H1 (cell line): ENCODE results near the gene ISCA2. TPM values are rescaled to one million over a fixed set of nuclear protein-coding genes. Genes with fewer than 3 reads are reported as not detected.

Source experiments
- CTCF ChIA-PET: fragments of 300-600 bp; sonication (Branson Sonifier 250); formaldehyde crosslinking; loops from one replicate; lab custom pipeline; 2021; ENCODE audit not compliant: partially characterized antibody; lab: Charles Lee
- POLR2A ChIA-PET: fragments of 300-600 bp; sonication (Branson Sonifier 250); formaldehyde crosslinking; loops from one replicate; lab custom pipeline; 2021; ENCODE audit warnings: inconsistent platforms; ENCODE audit not compliant: partially characterized antibody; lab: Charles Lee
- DNase-seq, 2 experiments: peaks; one replicate each; pipeline versions ENCODE4 v3.0.0 to v3.0.0-alpha.2; 2010 to 2022; ENCODE audit warnings: low spot score in 2 of 2, low read depth in 1 of 2, mixed read lengths in 1 of 2
- FAIRE-seq: peaks from 2 replicates; lab custom pipeline; 2011; peaks lifted over from hg19 to GRCh38; lab: Jason Lieb, UNC
- H2AFZ ChIP-seq: 2 replicates; pipeline ENCODE4 v1.8.1; 2012; ENCODE audit warnings: low read length, inconsistent platforms
- H2AK5ac ChIP-seq: 2 replicates; pipeline ENCODE4 v1.6.1; 2013; ENCODE audit warnings: low read depth, low read length
- H2BK120ac ChIP-seq: replicated peaks from 2 replicates; pipeline ENCODE3; 2013; ENCODE audit warnings: low read depth, low read length, inconsistent platforms
- H2BK12ac ChIP-seq: 2 replicates; pipeline ENCODE4 v1.6.1; 2013; ENCODE audit warnings: low read depth, low read length
- H2BK15ac ChIP-seq: 2 replicates; pipeline ENCODE4 v1.6.1; 2013; ENCODE audit warnings: low read length
- H2BK20ac ChIP-seq: 2 replicates; pipeline ENCODE4 v1.6.1; 2013; ENCODE audit warnings: low read length
- H2BK5ac ChIP-seq: 2 replicates; pipeline ENCODE4 v1.6.1; 2013; ENCODE audit warnings: low read depth, low read length
- H3K14ac ChIP-seq: 2 replicates; pipeline ENCODE4 v1.6.1; 2013; ENCODE audit warnings: inconsistent platforms; ENCODE audit not compliant: insufficient read length
- H3K18ac ChIP-seq: 2 replicates; pipeline ENCODE4 v1.6.1; 2013; ENCODE audit warnings: low read length; ENCODE audit errors: extremely low read depth
- H3K23ac ChIP-seq: 2 replicates; pipeline ENCODE4 v1.6.1; 2013; ENCODE audit warnings: inconsistent platforms; ENCODE audit not compliant: insufficient read length
- H3K23me2 ChIP-seq: 2 replicates; pipeline ENCODE4 v1.6.1; 2013; ENCODE audit warnings: low read depth, low read length
- H3K27ac ChIP-seq: 2 replicates; pipeline ENCODE4 v1.6.1; 2011; ENCODE audit warnings: low read depth, low read length, inconsistent platforms
- H3K27me3 ChIP-seq, 4 experiments: replicated peaks in 1 of 4; 1 replicate in 1 of 4; 2 replicates in 3 of 4; pipeline versions ENCODE4 v1.6.1 to v1.8.1; 2011 to 2013; ENCODE audit warnings: low read length in 3 of 4, mild to moderate bottlenecking in 3 of 4, inconsistent platforms in 2 of 4, mixed read lengths in 2 of 4, moderate library complexity in 1 of 4; ENCODE audit not compliant: control insufficient read depth in 3 of 4, insufficient read depth in 3 of 4; ENCODE audit errors: extremely low read depth in 1 of 4
- H3K36me3 ChIP-seq, 4 experiments: 2 replicates each; pipeline versions ENCODE4 v1.6.1 to v1.8.1; 2011 to 2013; ENCODE audit warnings: mild to moderate bottlenecking in 4 of 4, low read length in 3 of 4, moderate library complexity in 2 of 4, control low read depth in 1 of 4, inconsistent platforms in 1 of 4; ENCODE audit not compliant: insufficient read depth in 4 of 4, control insufficient read depth in 2 of 4
- H3K4ac ChIP-seq: replicated peaks from 2 replicates; pipeline ENCODE3; 2013; ENCODE audit warnings: low read length, low read depth, mixed read lengths, inconsistent platforms; ENCODE audit not compliant: insufficient read length
- H3K4me1 ChIP-seq, 4 experiments: replicated peaks in 1 of 4; 1 replicate in 1 of 4; 2 replicates in 3 of 4; pipeline versions ENCODE4 v1.6.1 to v1.8.1; 2011 to 2013; ENCODE audit warnings: low read length in 3 of 4, inconsistent platforms in 2 of 4, mixed read lengths in 1 of 4; ENCODE audit not compliant: insufficient read depth in 4 of 4, control insufficient read depth in 3 of 4
- H3K4me2 ChIP-seq, 2 experiments: 2 replicates each; pipeline versions ENCODE4 v1.6.1 to v1.8.1; 2011 to 2013; ENCODE audit warnings: low read depth in 2 of 2, low read length in 2 of 2, control low read depth in 1 of 2, inconsistent platforms in 1 of 2, mild to moderate bottlenecking in 1 of 2; ENCODE audit not compliant: insufficient read depth in 1 of 2
- H3K4me3 ChIP-seq, 4 experiments: fragments of 200-600, 300-600 bp in 1 of 4; sonication (generic), shearing (Covaris generic), sonication (Bioruptor Twin) in 1 of 4; 2 replicates each; pipeline versions ENCODE4 v1.5.1 to v1.8.1; 2011 to 2016; ENCODE audit warnings: low read length in 4 of 4, low read depth in 3 of 4, control low read depth in 2 of 4, inconsistent platforms in 2 of 4, mild to moderate bottlenecking in 2 of 4, mixed read lengths in 1 of 4, moderate library complexity in 1 of 4; ENCODE audit not compliant: insufficient read depth in 2 of 4; ENCODE audit errors: extremely low read depth in 1 of 4
- H3K56ac ChIP-seq: replicated peaks from 2 replicates; pipeline ENCODE3; 2013; ENCODE audit warnings: low read depth, mild to moderate bottlenecking, mixed read lengths, low read length, inconsistent platforms; ENCODE audit not compliant: insufficient read length
- H3K79me1 ChIP-seq: 2 replicates; pipeline ENCODE4 v1.6.1; 2013; ENCODE audit warnings: low read depth, low read length, control low read depth
- H3K79me2 ChIP-seq, 2 experiments: 2 replicates each; pipeline versions ENCODE4 v1.6.1 to v1.8.1; 2012 to 2013; ENCODE audit warnings: low read length in 2 of 2, mild to moderate bottlenecking in 2 of 2, inconsistent platforms in 1 of 2; ENCODE audit not compliant: insufficient read depth in 2 of 2, control insufficient read depth in 1 of 2
- H3K9ac ChIP-seq, 4 experiments: replicated peaks in 1 of 4; 1 replicate in 1 of 4; 2 replicates in 3 of 4; pipeline versions ENCODE4 v1.6.1 to v1.8.1; 2011 to 2013; ENCODE audit warnings: low read depth in 3 of 4, low read length in 3 of 4, control low read depth in 2 of 4, mild to moderate bottlenecking in 2 of 4, moderate library complexity in 2 of 4, inconsistent platforms in 1 of 4; ENCODE audit errors: extremely low read depth in 1 of 4
- H3K9me3 ChIP-seq, 2 experiments: 2 replicates each; pipeline versions ENCODE4 v1.6.1 to v1.8.1; 2012 to 2013; ENCODE audit warnings: mild to moderate bottlenecking in 2 of 2, moderate library complexity in 2 of 2, control low read depth in 1 of 2, inconsistent platforms in 1 of 2, low read depth in 1 of 2, low read length in 1 of 2, mixed read lengths in 1 of 2; ENCODE audit not compliant: insufficient read depth in 2 of 2
- H4K20me1 ChIP-seq, 2 experiments: replicated peaks in 1 of 2; 2 replicates each; pipeline versions ENCODE3 to v1.8.1; 2011 to 2013; ENCODE audit warnings: inconsistent platforms in 2 of 2, low read length in 2 of 2, mild to moderate bottlenecking in 1 of 2; ENCODE audit not compliant: insufficient read depth in 2 of 2, control insufficient read depth in 1 of 2
- H4K5ac ChIP-seq: 2 replicates; pipeline ENCODE4 v1.6.1; 2013; ENCODE audit warnings: low read length, low read depth, mixed read lengths, inconsistent platforms; ENCODE audit not compliant: insufficient read length
- H4K8ac ChIP-seq: 2 replicates; pipeline ENCODE4 v1.8.0; 2013; ENCODE audit warnings: mild to moderate bottlenecking, moderate library complexity, low read length, inconsistent platforms; ENCODE audit not compliant: insufficient read depth; ENCODE audit errors: extremely low read depth
- H4K91ac ChIP-seq: replicated peaks from 2 replicates; pipeline ENCODE3; 2013; ENCODE audit warnings: low read length, mixed read lengths, inconsistent platforms; ENCODE audit not compliant: insufficient read length
- BACH1 ChIP-seq: IDR thresholded peaks from 2 replicates; pipeline ENCODE4 v1.6.1; 2012; ENCODE audit warnings: low read length, improper control_type of control experiment
- BRCA1 ChIP-seq: IDR thresholded peaks from 2 replicates; pipeline ENCODE4 v1.6.1; 2012; ENCODE audit warnings: low read depth, low read length, improper control_type of control experiment
- EP300 ChIP-seq, 2 experiments: IDR thresholded peaks; 1 replicate in 1 of 2; 2 replicates in 1 of 2; pipeline ENCODE4 v1.6.1; 2011 to 2012; ENCODE audit warnings: low read depth in 2 of 2, low read length in 2 of 2, mild to moderate bottlenecking in 2 of 2, borderline replicate concordance in 1 of 2, inconsistent platforms in 1 of 2, moderate library complexity in 1 of 2
- GABPA ChIP-seq: IDR thresholded peaks from 2 replicates; pipeline ENCODE4 v1.6.1; 2011; ENCODE audit warnings: mild to moderate bottlenecking, low read length, moderate library complexity, borderline replicate concordance; ENCODE audit not compliant: insufficient read depth
- NANOG ChIP-seq: IDR thresholded peaks from 2 replicates; pipeline ENCODE4 v1.6.1; 2011; ENCODE audit warnings: low read length, low read depth, mild to moderate bottlenecking, inconsistent platforms; ENCODE audit not compliant: insufficient read depth, poor library complexity, severe bottlenecking
- PHF8 ChIP-seq: fragments of 200-600 bp; sonication (generic); conservative IDR thresholded peaks from 2 replicates; pipeline ENCODE4 v1.7.1; 2012; ENCODE audit warnings: low read depth, mild to moderate bottlenecking, inconsistent platforms, low read length, moderate library complexity
- RAD21 ChIP-seq, 2 experiments: IDR thresholded peaks in 1 of 2; conservative IDR thresholded peaks in 1 of 2; 2 replicates each; pipeline ENCODE4 v1.6.1; 2011; ENCODE audit warnings: low read depth in 2 of 2, low read length in 2 of 2, improper control_type of control experiment in 1 of 2, inconsistent platforms in 1 of 2, mild to moderate bottlenecking in 1 of 2, moderate library complexity in 1 of 2
- RXRA ChIP-seq: IDR thresholded peaks from 2 replicates; pipeline ENCODE4 v1.6.1; 2011; ENCODE audit warnings: low read depth, mild to moderate bottlenecking, low read length, moderate library complexity; ENCODE audit not compliant: insufficient read depth
- SIN3A ChIP-seq, 2 experiments: IDR thresholded peaks in 1 of 2; conservative IDR thresholded peaks in 1 of 2; 2 replicates each; pipeline ENCODE4 v1.6.1; 2011 to 2012; ENCODE audit warnings: low read length in 2 of 2, improper control_type of control experiment in 1 of 2, low read depth in 1 of 2, mild to moderate bottlenecking in 1 of 2
- SIX5 ChIP-seq: IDR thresholded peaks from 2 replicates; pipeline ENCODE4 v1.6.1; 2011; ENCODE audit warnings: mild to moderate bottlenecking, low read depth, low read length
- SP4 ChIP-seq: IDR thresholded peaks from 2 replicates; pipeline ENCODE4 v1.6.1; 2012; ENCODE audit warnings: low read length, inconsistent platforms
- YY1 ChIP-seq: IDR thresholded peaks from 2 replicates; pipeline ENCODE4 v1.6.1; 2011; ENCODE audit warnings: low read depth, mild to moderate bottlenecking, low read length
- WGBS, 2 experiments: shearing (Covaris generic) in 1 of 2; methylation state at CpG; one replicate each; pipeline versions ENCODE4 v1.1.6 to v1.1.7; 2013 to 2015; ENCODE audit warnings: low lambda C conversion rate in 2 of 2, mixed read lengths in 2 of 2, inconsistent platforms in 1 of 2, low coverage in 1 of 2, missing lambda C conversion rate in 1 of 2; ENCODE audit not compliant: insufficient replicate concordance in 2 of 2, insufficient coverage in 1 of 2, insufficient read length in 1 of 2; ENCODE audit errors: extremely low coverage in 1 of 2, missing lambda C conversion rate in 1 of 2; 5-methylcytosine and 5-hydroxymethylcytosine counted together
- polyA plus RNA-seq, 7 experiments: library from polyadenylated mRNA; depleted of rRNA in 3 of 7; stranded (reverse) in 5 of 7; unstranded in 2 of 7; fragments of >200 nt in 5 of 7; fragments of 200-250 nt in 2 of 7; gene quantifications; 1 replicate in 5 of 7; 2 replicates in 1 of 7; 4 replicates in 1 of 7; pipeline versions ENCODE4 v1.2.1 to v1.2.3, GENCODE V29; 2011 to 2013; ENCODE audit warnings: missing spikeins in 2 of 7, mixed read lengths in 2 of 7
- total RNA-seq: library from RNA; stranded (reverse); fragmentation: NEBNext Ultra II Directional; extraction: Animal tissue kit (Norgen Biotek cat#: 25700); gene quantifications from 2 replicates; pipeline ENCODE4 v1.2.1, GENCODE V29; 2021
- TF ChIP-seq, protein P1 (sequence below): IDR thresholded peaks from 2 replicates; pipeline ENCODE4 v1.6.1; 2011; ENCODE audit warnings: low read depth, mild to moderate bottlenecking, low read length; ENCODE audit not compliant: insufficient read depth

The ISCA2 gene
- total and polyA plus RNA-seq, 2 of the 8 experiments (the other 6 are each of a cell fraction or from before 2014, with no cell fraction given), result 43.5 to 78.6 TPM

DNA sequence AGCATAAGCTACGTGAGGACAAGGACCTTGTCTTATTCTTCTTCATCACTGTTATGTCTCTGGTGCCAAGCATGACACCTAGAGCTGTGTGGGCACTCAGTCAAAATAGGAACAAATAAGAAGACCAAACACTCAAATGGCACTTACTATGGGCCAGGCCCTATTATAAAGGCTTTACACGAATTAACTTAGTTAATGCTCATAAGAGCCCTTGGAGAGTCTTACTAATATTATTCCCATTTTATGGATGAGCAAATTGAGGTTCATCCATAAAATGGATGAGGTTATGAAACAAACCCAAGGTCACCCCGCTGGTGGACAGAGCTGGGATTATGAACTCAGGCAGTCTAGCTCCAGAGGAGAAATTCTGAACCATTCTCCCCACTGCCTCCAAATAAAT is 47.7 kb downstream of the ISCA2 start:
- Histone ChIP-seq H3K9me3 (no peaks in the 10 kb centered on the region), H2BK20ac (no peak overlapping the region), H2AFZ (no peak overlapping the region), H4K20me1 (no peaks in the 10 kb centered on the region), H3K4me3 (no peak overlapping the region), H3K27ac (no peak overlapping the region), H3K23me2 (no peaks in the 10 kb centered on the region), H3K27me3 (no peaks in the 10 kb centered on the region), H3K56ac (no peak overlapping the region), H2AK5ac (no peak overlapping the region), H3K4ac (no peak overlapping the region), H3K79me2 (no peaks in the 10 kb centered on the region), H3K4me2 (no peak overlapping the region), H3K18ac (no peak overlapping the region), H3K79me1 (no peaks in the 10 kb centered on the region), H2BK12ac (no peak overlapping the region), H4K8ac (no peak overlapping the region), H2BK120ac (no peak overlapping the region), H2BK15ac (no peak overlapping the region), H3K4me1 (no peaks in the 10 kb centered on the region), H3K36me3 (no peaks in the 10 kb centered on the region), H3K23ac (no peak overlapping the region), H2BK5ac (no peak overlapping the region), H3K14ac (no peak overlapping the region), H3K9ac (no peak overlapping the region), H4K5ac (no peak overlapping the region), H4K91ac (no peak overlapping the region)
- POLR2A ChIA-PET, result interaction anchor here (1.4 to 1.5 kb wide), 2 partner anchors 8 to 9 kb away, joined by 3 to 4 read pairs; no protein-coding TSS in a partner anchor
- FAIRE-seq (no peak), DNase-seq (no peak)
- WGBS, 2 experiments, result 86% methylated on average over 3 of the region's 3 CpGs; no CpG with 5 or more reads in 1 of the 2 experiments
- CTCF ChIA-PET, result interaction anchor here (0.7 to 2.3 kb wide), 7 partner anchors 10 to 277 kb away, joined by 3 to 8 read pairs (median 4); no protein-coding TSS in a partner anchor
- no peak for TF ChIP-seq SIN3A (conservative IDR thresholded peaks at IDR 0.05 in 1 of 2, IDR thresholded peaks at IDR 0.05 in 1 of 2; ENCODE audit: low read depth in 1 of 2, low read length in 2 of 2)
- no peak for TF ChIP-seq SIX5
- no peak for TF ChIP-seq BRCA1
- TF ChIP-seq SP4, result no peak
- TF ChIP-seq GABPA, result no peak
- TF ChIP-seq YY1, result no peak
- no peak for TF ChIP-seq PHF8
- TF ChIP-seq BACH1, result no peak
- TF ChIP-seq RAD21 (IDR thresholded peaks at IDR 0.05 in 1 of 2, conservative IDR thresholded peaks at IDR 0.05 in 1 of 2; ENCODE audit: low read depth in 2 of 2, low read length in 2 of 2), result no peak
- TF ChIP-seq NANOG, result no peak
- TF ChIP-seq, protein P1, sequence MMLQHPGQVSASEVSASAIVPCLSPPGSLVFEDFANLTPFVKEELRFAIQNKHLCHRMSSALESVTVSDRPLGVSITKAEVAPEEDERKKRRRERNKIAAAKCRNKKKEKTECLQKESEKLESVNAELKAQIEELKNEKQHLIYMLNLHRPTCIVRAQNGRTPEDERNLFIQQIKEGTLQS, result no peak
- no peak for TF ChIP-seq RXRA
- TF ChIP-seq EP300 (IDR thresholded peaks at IDR 0.05; ENCODE audit: borderline replicate concordance in 1 of 2, low read depth in 2 of 2, low read length in 2 of 2), result no peak
